ENCODE measurements around the gene TINCR. TPM values are rescaled to one million over a fixed set of nuclear protein-coding genes. Genes with fewer than 3 reads are reported as not detected.

Gene TINCR
- total and polyA plus RNA-seq, 2 of the 13 experiments (the other 11 are each of a cell fraction or from before 2014, with no cell fraction given) = 0.17 to 0.33 TPM

GRCh38 chr19:5593343-5594255 lies 25.8 kb upstream of the TINCR start:
- Histone ChIP-seq H3K4me1 (ENCODE audit: insufficient read depth, low read length) (peaks cover 22% of the 10 kb centered on the region), H3K36me3 (replicated peaks in 1 of 2; ENCODE audit: control insufficient read depth in 1 of 2, insufficient read depth in 2 of 2, low read length in 2 of 2) (peaks cover 49 to 91% of the 10 kb centered on the region in 2 experiments), H3K27ac (ENCODE audit: extremely low read length, insufficient read depth, low read length) (peak overlapping the region; percentile 78), H3K9ac (ENCODE audit: insufficient read depth, low read depth, low read length) (no peak overlapping the region), H3K4me2 (ENCODE audit: low read depth, low read length) (no peak overlapping the region), H2AFZ (ENCODE audit: low read length) (no peak overlapping the region), H4K20me1 (ENCODE audit: insufficient read depth, low read length) (peaks cover 4% of the 10 kb centered on the region; the same call in 1 of the 2 replicates), H3K4me3 (replicated peaks in 1 of 3; ENCODE audit: insufficient read depth in 1 of 3, low read depth in 2 of 3, low read length in 3 of 3) (no peak overlapping the region), H3K79me2 (ENCODE audit: insufficient read depth, low read length) (no peaks in the 10 kb centered on the region), H3K9me3 (ENCODE audit: low read length) (no peaks in the 10 kb centered on the region), H3K27me3 (ENCODE audit: control insufficient read depth in 1 of 2, insufficient read depth in 2 of 2, low read length in 2 of 2) (no peaks in the 10 kb centered on the region)
- FAIRE-seq (no peak), ATAC-seq (no peak), DNase-seq (ENCODE audit: low spot score) (no peak)
- BruUV-seq (replicated peaks) = no TSS peak
- intact Hi-C loops (cut with micrococcal nuclease; ENCODE audit: unreplicated experiment) = no loop called here
- ChIA-PET POLR2A (interaction anchor here (2.6 kb wide), 1 partner anchor 29 kb away, joined by 12 read pairs; the partner anchor contains the start of genes SAFB and SAFB2), CTCF (ENCODE audit: low intra/inter-chr PET ratio, low total read pairs) (no interaction called here)
- in situ Hi-C loops (cut with HindIII; ENCODE audit: extremely low pct_ligation_motif_present, low pct_unique_long_range_greater_than_20kb) = no loop called here
- 98% methylated on average over 67 of the region's 67 CpGs for WGBS (ENCODE audit: low lambda C conversion rate)
- no peak for TF ChIP-seq ONECUT2 (CRISPR knock-in tag; IDR thresholded peaks at IDR 0.05)
- no peak for TF ChIP-seq ZNF530 (CRISPR knock-in tag; IDR thresholded peaks at IDR 0.05; ENCODE audit: low read depth)
- no peak for TF ChIP-seq CEBPG (CRISPR knock-in tag; IDR thresholded peaks at IDR 0.05)
- no peak for TF ChIP-seq PCBP2 (optimal IDR thresholded peaks at IDR 0.05; ENCODE audit: low read depth, low read length, poor library complexity, severe bottlenecking)
- TF ChIP-seq FOXA1 (IDR thresholded peaks at IDR 0.05) = no peak
- TF ChIP-seq FOXA1 (CRISPR knock-in tag; IDR thresholded peaks at IDR 0.05) = no peak
- TF ChIP-seq KDM2A (CRISPR knock-in tag; IDR thresholded peaks at IDR 0.05; ENCODE audit: borderline replicate concordance, low read depth) = no peak
- TF ChIP-seq KLF11 (CRISPR knock-in tag; IDR thresholded peaks at IDR 0.05) = no peak
- TF ChIP-seq, protein P1, sequence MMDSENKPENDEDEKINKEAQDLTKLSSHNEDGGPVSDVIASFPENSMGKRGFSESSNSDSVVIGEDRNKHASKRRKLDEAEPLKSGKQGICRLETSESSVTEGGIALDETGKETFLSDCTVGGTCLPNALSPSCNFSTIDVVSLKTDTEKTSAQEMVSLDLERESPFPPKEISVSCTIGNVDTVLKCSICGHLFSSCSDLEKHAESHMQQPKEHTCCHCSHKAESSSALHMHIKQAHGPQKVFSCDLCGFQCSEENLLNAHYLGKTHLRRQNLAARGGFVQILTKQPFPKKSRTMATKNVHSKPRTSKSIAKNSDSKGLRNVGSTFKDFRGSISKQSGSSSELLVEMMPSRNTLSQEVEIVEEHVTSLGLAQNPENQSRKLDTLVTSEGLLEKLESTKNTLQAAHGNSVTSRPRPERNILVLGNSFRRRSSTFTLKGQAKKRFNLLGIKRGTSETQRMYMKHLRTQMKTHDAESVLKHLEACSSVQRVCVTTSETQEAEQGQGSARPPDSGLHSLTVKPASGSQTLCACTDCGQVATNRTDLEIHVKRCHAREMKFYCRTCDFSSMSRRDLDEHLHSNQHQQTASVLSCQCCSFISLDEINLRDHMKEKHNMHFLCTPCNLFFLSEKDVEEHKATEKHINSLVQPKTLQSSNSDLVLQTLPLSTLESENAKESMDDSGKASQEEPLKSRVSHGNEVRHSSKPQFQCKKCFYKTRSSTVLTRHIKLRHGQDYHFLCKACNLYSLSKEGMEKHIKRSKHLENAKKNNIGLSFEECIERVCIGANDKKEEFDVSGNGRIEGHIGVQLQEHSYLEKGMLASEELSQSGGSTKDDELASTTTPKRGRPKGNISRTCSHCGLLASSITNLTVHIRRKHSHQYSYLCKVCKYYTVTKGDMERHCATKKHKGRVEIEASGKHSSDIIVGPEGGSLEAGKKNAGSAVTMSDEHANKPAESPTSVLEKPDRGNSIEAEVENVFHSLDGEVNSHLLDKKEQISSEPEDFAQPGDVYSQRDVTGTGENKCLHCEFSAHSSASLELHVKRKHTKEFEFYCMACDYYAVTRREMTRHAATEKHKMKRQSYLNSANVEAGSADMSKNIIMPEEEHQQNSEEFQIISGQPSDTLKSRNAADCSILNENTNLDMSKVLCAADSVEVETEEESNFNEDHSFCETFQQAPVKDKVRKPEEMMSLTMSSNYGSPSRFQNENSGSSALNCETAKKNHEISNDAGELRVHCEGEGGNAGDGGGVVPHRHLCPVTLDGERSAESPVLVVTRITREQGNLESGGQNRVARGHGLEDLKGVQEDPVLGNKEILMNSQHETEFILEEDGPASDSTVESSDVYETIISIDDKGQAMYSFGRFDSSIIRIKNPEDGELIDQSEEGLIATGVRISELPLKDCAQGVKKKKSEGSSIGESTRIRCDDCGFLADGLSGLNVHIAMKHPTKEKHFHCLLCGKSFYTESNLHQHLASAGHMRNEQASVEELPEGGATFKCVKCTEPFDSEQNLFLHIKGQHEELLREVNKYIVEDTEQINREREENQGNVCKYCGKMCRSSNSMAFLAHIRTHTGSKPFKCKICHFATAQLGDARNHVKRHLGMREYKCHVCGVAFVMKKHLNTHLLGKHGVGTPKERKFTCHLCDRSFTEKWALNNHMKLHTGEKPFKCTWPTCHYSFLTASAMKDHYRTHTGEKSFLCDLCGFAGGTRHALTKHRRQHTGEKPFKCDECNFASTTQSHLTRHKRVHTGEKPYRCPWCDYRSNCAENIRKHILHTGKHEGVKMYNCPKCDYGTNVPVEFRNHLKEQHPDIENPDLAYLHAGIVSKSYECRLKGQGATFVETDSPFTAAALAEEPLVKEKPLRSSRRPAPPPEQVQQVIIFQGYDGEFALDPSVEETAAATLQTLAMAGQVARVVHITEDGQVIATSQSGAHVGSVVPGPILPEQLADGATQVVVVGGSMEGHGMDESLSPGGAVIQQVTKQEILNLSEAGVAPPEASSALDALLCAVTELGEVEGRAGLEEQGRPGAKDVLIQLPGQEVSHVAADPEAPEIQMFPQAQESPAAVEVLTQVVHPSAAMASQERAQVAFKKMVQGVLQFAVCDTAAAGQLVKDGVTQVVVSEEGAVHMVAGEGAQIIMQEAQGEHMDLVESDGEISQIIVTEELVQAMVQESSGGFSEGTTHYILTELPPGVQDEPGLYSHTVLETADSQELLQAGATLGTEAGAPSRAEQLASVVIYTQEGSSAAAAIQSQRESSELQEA (CRISPR knock-in tag; IDR thresholded peaks at IDR 0.05; ENCODE audit: not compliant biosample characterization) = no peak
- no peak for TF ChIP-seq ELK4 (CRISPR knock-in tag; IDR thresholded peaks at IDR 0.05; ENCODE audit: borderline replicate concordance)
- TF ChIP-seq KMT2B (CRISPR knock-in tag; IDR thresholded peaks at IDR 0.05) = no peak
- peak; percentile 58 for TF ChIP-seq AGO2 (optimal IDR thresholded peaks at IDR 0.05; ENCODE audit: low read depth, low read length)
- TF ChIP-seq ZNF34 (CRISPR knock-in tag; IDR thresholded peaks at IDR 0.05; ENCODE audit: borderline replicate concordance) = no peak
- TF ChIP-seq HOXA3 (CRISPR knock-in tag; IDR thresholded peaks at IDR 0.05) = 0 out of 2 replicates have a peak, but pooled peaks have one; percentile 32
- TF ChIP-seq RBFOX2 (IDR thresholded peaks at IDR 0.05; ENCODE audit: low read depth, low read length) = peak; percentile 38; the same call in 1 of the 2 replicates
- TF ChIP-seq NCOA1 (CRISPR knock-in tag; IDR thresholded peaks at IDR 0.05) = no peak

Data from HepG2 (cell line).